GM18508 (cell line): ENCODE data around the gene LMOD1.
"Not testable (repeated sequence)": the region's sequence is repeated elsewhere in the genome, so short reads cannot be mapped to it uniquely, and the experiment has no call there.

Experiments used
- ATAC-seq: cut with Tn5 transposase; IDR thresholded peaks from one replicate; pipeline ENCODE4 v1.9.1; 2021; ENCODE audit warnings: moderate number of reproducible peaks; ENCODE audit not compliant: insufficient read depth, unreplicated experiment

The LMOD1 gene

DNA sequence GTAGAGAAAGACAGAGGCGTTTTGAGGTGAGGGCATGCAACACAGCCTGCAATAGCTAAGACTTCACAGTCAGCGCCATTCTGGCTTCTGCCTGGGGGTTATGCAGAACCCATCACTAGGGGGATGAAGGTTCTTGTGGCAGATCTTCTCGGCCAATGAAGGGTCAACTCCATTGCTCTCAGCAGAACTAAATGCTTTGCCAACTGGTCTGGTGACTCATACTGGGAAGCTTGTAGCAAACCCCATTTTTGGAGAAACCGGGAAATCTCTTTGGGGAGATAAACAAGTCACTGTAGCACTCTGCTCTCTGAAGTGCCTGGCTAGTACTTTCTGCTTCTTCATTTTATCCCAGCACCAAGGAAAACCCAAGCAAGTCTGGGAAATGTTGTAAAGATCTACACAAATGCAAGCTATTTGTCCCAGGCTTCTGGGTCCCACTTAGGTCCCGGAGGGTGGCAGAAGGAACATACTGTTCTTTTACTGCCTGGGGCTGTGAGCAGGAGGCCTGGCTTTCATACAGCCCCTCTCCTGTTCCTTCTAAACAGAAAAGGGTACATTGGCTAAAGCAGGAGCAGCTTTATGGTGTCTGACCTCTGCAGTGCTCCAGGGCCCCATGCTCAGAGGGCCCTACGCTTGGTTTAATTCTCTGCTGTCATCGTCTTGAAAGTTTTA lies 28.9 kb downstream of the LMOD1 start:
- ATAC-seq: no peak

DNA sequence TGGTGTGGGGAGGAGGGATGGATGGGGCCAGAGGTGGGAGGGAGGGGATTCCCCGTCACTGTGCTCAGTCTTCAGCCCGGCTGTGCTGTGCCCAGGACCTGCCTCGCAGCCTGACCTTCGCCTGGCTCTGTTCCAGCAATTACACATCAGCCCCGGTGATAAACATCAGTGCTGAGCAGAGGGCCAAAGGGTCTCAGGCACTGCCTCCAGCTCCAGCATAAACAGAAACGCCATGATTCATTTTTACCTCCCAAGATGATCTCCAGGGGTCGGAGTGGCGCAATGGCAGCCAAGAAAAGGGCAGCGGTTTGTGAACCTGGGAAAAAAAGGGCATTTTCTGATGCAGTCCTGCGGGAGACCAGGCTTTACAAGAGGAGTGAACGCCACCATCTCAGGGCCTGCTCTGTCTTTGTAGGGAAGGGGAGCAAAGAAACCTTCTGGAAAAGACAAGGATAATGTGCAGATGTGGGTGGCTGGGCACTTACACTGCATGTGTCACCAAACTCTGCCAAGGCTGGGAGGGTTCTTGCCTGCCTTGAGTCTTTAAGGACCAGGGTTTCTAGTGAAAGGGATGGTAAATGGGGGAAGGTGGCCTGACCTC lies 29.6 kb downstream of the LMOD1 start:
- no peak for ATAC-seq

DNA sequence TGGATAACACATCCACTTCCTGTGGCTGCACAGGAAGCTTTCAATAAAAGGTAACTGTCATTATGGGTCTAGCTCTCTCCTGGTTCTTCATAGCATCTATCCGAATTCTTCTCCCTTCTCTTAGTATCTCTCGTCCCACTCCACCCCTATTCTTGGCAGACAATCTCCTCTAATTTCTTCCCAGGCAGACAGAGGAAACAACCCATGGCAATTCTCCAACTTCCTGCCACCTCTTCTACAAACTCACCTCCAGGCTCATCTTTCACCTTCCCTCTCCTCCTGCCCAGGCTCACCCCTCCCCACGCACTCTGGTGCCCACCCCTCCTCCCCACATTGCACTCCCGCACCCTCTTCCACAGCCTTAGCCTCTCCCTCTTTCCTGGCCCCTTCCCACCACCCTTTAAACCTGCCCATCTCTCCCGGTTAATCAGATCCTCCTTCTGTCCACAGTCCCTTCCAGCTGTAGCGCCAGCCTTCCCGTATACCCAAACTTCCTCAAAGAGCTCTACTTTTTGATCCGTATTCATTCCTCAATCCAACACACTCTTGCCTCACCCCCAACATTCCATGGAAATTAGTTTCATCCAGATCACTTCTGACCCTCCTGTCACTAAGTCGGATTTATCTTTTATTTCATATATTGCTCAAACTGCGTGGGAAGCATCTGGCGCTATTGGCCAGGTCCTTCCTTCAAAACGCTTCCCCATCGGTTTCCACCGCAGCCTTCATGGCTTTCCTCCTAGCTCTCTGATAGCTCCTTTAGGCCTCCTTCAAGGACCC lies 31.7 kb downstream of the LMOD1 start:
- no peak for ATAC-seq

DNA sequence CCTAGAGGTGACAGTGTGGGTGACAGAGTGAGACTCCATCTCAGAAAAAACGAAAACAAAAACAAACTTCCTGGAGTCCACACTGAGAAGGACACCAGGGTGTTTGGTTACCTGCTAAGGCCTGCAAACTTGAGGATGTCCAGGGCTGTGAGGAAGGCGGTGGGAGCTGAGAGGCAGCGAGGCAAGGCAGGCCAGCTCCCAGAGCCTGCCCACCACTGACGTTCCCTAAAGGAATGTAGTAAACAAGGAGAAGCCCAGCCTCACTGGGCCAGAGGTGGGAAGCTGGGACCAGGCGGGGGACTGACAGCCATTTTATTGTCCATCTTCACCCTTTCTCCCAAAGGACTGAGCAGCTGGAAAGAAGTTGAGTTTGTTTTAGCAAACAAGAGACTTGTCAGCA lies 33.5 kb downstream of the LMOD1 start:
- ATAC-seq: no peak

DNA sequence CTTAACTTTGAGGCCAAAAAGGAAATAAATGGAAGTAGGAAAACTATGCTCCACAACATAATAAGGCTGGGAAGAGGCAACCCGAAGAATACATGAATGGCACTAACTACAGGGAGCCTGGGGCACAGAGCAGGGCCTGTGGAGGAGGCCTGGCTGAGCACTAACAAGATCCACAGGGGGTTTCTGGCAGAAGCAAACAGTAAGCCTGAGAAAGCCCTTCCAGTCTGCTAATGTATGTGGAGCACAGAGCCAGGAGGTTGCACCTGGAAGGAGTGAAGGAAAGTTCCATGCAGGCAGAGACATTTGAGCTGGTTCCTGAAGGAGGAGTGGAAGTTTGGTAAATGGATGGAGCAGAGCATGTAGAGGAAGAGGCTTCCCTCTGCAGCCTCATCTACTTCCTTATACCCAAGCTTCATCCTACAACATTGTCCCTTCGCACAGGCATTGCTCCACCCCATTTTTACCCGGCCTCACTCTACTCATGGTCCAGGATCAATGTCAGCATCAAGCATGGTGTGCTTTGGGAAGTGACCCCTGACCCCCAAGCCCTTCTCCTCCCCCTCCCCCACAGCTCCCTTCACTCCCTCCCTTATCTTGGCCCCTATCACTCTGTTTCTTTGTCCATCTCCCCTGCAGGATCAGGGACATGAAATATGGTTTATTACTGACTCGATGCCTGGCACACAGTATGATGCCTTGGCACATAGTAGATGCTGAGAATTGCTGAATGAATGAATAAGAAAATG lies 34.3 kb downstream of the LMOD1 start:
- ATAC-seq: no peak

DNA sequence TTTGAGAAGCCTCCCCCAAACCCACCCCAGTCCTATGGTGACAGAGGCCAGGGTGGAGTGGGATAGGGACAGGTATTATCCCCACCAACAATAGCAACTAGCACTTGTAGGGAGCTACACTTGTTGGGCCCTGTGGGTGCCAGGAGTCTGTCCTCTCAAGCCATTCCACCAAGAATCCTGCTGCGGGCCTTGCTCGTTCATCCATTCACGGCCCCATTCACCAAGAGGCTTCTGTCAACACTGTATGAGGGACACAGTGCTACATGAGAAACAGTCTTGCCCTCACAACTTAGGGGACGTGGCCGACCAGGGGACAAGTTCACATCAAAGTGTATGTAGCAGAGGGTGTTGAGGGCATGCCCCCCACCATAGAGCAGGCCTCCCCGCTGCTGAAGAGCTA lies 38.7 kb downstream of the LMOD1 start:
- ATAC-seq: no peak

DNA sequence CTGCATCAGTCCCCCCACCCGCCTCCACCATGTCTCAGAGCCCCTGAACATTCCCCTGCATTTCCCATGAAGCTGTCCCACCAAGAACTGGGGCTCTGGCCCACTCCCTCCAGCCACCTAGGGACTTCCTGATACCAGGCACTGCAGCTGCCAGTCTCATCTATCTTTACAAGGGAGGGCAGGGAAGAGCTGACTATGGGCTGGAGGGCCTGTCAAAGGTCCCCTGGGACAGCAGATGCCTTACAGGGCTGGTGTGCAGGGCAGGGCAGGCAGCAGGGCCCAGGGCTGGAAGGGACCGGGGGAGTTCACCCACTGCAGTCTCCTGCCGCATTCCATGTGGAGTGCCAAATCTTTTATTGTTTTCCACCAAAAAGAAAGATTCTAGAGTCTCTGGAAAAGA lies 40.0 kb downstream of the LMOD1 start:
- no peak for ATAC-seq

DNA sequence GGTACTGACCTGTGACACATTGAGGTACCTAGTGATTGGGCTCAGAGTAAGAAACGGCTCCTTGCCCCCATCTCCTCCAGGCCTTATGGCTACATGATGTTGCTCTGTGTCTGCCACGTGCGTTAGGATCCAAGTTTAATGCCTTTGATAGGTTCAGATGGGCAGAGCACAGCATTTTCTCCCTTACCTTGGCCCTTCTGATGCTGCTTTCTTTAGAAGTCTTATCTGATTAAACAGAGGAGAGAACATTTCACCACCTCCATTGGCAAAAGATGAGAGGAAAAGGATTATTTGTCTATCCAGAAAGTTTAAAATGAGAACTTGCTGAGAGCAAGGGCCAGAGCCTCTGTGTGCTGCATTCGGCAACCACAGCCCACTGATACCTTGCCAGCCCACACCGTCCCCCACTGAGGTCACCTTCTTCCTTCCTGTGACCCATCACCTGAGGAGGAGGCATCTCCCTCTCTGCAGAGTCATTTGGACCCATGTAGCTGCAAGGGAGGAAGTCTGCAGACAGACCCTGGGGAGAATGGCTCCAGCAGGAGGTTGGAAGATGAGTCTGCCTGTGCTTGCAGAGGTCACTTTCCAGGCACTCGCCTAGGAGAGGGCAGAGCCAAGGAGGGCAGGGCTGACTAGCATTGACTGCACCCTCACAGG lies 41.0 kb downstream of the LMOD1 start:
- no peak for ATAC-seq

DNA sequence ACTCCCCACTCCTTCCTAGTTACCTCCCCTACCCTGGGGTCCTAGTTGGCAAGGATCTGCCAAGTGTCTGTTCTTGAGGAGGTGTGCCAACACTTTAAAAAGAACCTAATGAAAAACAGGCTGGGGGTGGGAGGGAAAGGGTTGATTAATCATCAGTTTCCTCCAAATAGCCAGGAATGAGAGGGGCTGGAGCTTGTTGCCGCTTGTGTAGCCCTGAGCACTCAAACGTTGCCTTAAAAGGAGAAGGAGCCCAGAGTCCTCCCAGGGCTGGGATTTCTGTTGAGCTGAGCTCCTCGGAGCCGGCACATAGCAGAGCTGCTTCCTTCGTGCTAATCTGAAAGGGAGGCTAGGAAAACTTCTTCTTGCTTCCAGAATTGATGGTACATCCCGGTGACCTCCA lies 41.8 kb downstream of the LMOD1 start:
- ATAC-seq: no peak

DNA sequence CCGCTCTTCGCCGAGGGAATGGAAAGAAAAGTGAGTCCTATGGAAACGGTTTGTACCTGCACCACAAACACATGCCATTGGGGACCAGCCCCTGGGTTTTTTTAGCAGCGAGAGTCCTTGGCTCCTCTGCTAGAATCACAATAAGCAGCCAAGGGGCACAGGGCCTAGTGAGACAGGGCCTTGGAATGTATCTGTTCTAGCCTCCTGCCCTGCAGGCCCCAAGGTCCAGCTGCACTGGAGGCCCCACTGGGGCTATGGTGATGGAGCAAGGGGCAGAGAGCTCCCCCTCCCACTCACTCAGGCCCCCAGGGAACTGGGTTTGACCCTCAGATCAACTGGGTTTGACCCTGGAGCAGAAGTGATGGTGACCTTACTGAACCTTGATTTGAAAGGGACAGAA lies 43.2 kb downstream of the LMOD1 start:
- no peak for ATAC-seq

DNA sequence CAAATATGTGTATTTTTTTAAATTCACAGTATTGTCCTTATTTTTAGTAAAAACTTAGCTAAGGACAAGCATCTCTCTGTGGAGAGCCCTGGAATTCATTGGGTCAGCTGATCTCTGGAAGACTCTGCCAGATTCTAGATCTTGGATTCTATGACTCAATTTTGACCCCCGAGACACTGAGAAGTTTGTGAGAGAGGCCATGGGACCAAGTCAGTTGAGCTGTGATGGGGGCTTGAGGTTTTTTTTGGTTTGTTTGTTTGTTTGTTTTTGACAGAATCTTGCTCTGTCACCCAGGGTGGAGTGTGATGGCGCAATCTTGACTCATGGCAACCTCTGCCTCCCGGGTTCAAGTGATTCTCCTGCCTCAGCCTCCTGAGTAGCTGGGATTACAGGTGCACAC lies 44.1 kb downstream of the LMOD1 start:
- no peak for ATAC-seq

DNA sequence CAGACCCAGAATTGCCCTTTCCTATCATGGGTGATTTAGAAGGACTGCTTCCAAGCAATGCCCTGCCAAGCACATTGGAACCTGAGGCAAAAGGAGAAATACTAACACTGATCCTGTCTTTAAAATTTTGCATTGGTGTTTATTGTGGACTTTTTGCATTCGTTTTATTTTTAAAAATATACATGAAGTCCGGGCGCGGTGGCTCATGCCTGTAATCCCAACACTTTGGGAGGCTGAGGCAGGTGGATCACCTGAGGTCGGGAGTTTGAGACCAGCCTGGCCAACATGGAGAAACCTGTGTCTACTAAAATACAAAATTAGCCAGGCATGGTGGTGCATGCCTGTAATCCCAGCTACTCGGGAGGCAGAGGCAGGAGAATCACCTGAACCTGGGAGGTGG lies 45.3 kb downstream of the LMOD1 start:
- ATAC-seq: not testable (repeated sequence)

DNA sequence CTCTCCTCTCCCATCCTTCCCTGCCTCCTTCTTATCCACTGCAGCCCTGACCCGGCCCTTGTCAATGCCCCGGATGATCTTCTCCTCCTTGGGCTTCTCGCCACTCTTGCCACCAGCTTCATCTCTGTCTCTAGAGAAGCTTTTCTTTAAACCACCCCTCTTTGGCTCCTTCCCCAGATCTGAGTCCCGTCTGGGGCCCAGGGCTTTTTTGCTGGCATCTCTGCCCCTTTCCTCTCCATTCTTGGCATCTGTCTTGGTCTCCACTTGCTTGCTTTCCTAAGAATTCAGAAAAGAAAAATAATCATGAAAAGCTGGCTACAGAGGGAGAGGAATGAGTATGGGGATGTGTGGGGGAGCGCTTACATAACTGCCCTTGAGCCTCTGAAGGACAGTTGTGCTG lies 45.9 kb downstream of the LMOD1 start:
- ATAC-seq: no peak

DNA sequence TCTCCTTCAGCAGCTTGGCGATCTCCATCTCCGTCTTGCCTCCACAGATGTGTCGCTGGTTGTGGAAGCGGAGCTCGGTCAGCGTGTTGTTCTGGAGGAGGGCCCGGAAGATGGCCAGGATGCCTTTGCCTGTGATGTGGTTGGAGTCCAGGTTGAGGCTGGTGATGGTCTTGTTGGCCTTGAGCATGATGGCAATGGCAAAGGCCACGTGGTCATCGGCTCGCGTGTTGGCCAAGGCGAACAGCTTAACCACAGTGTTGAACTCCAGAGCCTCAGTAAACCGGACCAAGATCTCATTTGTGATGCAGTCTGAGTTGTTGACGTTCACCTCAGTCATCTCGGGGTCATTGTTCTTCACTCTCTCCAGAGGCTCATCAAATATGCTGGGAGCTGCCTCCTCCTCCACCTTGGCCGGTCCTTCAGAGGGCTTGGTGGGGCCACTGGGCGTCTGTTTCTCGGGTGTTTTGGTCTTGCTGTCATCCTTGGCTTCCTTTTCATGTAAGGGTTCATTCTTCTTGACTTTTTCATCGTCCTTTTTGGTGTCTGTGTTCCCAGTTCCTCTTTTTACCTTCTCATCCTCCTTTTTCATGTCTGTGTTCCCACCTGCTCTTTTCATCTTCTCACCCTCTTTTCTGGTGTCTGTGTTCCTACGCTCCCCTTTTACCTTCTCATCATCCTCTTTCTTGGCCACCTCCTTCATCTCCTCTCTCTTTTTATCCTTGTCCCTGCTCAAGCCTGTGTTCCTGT lies 46.5 kb downstream of the LMOD1 start:
- ATAC-seq: no peak

DNA sequence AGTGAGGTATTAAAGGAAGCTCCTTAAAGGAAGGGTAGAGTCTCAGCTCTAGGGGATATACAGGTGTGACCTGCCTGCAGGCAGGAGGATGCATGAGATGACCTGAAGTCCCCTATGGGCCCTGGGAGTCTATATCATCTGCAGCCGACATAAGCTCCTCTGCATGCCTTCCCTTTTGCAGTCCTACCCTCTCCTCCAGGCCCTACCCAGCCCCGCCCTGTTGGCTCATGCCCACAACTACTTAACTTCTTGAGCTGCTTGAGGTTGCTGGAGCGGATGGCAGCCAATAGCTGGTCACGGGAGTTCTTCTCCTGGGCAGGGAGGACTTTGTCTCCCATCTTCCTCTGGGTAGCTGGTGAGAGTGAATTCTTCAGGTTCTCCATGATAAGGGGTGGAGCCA lies 47.4 kb downstream of the LMOD1 start:
- no peak for ATAC-seq

DNA sequence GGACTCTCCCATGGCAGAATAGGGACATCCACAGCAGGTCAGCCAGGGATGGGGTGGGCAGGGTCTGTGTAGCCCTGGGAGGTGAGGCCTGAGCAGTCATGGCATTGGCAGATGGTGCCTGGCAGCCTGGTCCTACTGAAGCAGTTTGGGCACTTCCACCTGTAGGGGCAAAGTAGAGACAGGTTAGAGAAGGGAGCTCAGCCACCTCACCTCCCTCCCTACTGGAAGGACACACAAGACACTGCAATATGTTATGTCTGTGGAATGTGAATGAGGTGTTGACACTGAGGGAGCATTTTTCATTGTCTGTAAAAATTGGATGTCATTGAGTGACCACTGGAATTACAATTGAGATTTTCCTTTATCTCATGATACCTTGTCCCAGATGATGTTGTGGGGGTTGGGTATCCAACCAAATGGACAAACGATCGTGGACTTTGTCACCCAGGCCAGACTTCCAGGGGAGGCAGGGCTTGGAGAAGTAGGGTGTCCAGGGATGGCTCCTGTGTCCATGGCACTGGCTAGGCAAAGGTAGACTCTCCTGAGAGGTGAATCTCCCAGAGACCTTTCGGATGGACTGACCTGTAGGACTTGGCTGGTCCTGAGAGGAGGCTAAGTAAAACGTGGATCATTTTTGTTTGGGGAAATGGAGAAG lies 48.0 kb downstream of the LMOD1 start:
- no peak for ATAC-seq

DNA sequence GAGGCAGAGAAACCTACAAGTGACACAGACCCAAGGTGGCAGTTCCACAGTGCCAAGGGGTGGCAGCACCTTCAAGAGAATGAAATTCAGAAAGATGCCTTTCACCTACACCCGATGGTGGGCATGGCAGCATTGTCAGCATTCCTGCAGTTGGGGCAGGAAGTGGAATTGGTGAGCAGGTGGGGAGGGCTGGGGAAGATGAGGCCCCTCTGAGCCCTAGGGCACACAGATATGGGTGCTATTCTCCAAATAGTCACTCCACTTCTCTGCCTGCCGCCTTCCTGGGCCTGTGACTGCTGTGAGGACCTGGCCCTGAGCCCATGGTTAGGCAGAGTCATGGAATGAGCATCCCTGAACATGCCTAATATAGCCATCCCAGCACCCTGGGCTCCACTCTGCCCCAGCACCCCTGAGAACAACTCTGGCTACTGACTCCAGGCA lies 49.4 kb downstream of the LMOD1 start:
- ATAC-seq: no peak

DNA sequence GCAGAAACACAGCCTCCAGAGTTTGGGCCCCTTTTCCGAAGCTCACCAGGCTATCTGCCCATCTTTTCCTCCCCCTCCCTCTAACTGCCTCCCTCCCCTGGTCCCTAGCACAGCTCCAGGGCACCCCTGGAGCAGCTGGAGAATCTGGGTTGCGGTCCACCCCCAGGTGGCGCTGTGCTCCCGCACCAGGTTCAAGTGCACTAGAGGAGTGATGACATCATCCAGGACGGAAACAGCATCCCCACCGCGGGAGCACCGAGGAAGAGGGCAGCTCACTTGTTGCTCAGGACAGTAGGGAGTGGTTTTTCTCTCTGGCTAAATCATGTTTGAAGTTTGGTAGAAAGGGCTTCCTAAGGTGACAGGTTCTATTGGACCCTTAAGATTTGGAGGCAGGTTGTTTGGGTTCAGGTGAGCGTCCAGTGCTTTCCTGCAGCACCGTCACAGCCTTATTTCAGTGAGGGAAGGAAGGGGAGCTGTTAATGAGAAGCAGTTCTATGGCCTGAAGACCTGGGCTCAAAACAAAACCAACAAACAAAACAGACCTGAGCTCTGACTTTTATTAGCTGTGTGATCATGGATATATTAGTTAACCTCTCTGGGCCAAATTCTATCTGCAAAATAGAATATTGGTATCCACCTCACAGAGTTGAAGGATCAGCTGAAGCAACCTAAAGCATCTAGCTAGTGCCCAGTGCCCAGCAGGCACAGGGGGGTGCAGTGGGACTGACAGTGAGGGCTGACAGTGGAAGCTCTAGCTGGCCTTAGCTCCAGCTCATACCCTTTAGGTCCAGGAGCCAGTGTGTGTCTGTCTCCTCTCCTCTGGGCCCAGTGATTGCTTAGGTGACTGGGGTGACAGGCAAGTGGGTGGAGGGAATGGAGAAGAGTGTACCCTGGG lies 50.2 kb downstream of the LMOD1 start:
- ATAC-seq: no peak
